Fibroblast of villous mesenchyme (primary cell): ENCODE data around the gene CBFA2T3. TPM values are rescaled to one million over a fixed set of nuclear protein-coding genes. Genes with fewer than 3 reads are reported as not detected.

Source experiments
- DNase-seq: peaks from one replicate; pipeline ENCODE4 v3.0.0-alpha.2; 2010; ENCODE audit warnings: low read depth
- H3K4me3 ChIP-seq: 2 replicates; pipeline ENCODE4 v1.5.1; 2011; ENCODE audit warnings: low read depth, mild to moderate bottlenecking, low read length
- total RNA-seq: library from RNA; depleted of rRNA; stranded (reverse); fragments of >200 nt; gene quantifications from 2 replicates; pipeline ENCODE4 v1.2.3, GENCODE V29; 2012
- TF ChIP-seq, protein P1 (sequence below): IDR thresholded peaks from 2 replicates; pipeline ENCODE4 v1.5.1; 2012; ENCODE audit warnings: low read depth, mild to moderate bottlenecking, low read length; ENCODE audit not compliant: insufficient read depth

CBFA2T3 gene
- total RNA-seq, 1 donor, result not detected

DNA sequence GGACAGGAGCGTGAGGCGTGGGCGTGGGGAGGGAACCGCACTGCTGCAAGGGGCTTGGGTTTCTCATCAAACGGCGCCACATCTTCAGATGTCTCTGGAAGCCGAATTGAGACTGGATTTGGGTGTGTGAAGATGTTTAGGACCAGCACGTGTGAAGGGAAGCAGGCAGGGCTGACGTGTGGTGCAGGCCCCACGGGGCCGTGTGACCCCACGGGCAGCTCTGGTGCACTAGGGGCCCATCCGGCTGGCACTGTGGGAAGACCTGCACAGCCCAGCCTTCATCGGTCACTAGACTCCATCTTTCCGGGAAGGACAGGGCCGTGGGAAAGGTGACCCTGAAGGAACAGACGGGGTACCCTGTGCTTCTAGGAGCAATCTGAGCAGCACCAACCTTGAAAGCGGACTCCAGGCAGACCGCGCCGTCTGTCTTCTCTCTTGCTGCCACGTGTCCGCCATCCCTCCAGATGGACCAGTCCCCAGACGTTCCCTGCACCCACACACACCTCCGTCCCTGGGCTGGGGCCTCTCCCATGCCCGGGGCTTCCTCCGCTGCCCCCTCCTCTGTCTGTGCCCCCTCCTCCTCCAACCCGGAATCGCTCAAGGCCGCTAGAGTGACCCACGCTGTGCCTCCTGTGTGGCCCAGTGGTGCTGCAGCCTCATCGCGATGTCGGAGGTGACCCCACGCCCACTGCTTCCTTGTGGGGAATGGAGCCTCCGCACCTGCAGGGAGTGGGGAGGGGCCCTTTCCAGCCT, 23.4 kb upstream of the CBFA2T3 start:
- no peak for DNase-seq
- H3K4me3 ChIP-seq, result no peak overlapping the region
- TF ChIP-seq, protein P1, sequence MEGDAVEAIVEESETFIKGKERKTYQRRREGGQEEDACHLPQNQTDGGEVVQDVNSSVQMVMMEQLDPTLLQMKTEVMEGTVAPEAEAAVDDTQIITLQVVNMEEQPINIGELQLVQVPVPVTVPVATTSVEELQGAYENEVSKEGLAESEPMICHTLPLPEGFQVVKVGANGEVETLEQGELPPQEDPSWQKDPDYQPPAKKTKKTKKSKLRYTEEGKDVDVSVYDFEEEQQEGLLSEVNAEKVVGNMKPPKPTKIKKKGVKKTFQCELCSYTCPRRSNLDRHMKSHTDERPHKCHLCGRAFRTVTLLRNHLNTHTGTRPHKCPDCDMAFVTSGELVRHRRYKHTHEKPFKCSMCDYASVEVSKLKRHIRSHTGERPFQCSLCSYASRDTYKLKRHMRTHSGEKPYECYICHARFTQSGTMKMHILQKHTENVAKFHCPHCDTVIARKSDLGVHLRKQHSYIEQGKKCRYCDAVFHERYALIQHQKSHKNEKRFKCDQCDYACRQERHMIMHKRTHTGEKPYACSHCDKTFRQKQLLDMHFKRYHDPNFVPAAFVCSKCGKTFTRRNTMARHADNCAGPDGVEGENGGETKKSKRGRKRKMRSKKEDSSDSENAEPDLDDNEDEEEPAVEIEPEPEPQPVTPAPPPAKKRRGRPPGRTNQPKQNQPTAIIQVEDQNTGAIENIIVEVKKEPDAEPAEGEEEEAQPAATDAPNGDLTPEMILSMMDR, result no peak

DNA sequence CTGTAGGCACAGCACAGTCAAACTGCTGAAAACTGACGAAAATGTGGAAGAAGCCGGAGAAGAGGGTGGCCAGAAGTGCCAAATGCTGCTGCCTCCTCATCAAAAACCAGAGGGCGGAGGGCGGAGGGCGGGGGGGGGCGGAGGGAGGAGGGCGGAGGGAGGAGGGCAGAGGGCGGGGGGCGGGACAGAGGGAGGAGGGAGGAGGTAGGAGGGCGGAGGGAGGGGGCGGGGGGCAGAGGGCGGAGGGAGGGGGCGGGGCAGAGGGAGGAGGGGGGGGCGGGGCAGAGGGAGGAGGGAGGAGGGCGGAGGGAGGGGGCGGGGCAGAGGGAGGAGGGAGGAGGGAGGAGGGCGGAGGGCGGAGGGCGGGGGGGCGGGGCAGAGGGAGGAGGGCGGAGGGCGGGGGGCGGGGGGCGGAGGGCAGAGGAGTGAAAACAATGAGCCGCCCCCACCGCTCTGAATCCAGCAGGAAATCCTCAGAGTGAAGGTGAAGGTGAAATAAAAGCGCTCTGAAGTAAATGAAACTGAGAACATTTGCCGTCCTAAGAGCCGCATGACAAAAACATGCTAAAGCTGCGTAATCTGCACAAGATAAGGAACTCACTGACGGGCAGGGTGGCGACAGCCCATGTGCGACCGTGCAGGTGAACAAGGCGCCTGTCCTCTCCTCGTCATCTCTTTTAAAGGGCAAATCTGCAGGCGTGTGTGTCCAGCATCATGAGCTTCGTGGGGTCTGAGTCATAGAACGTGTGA, 22.6 kb upstream of the CBFA2T3 start:
- TF ChIP-seq, protein P1, result no peak
- no peak for DNase-seq

DNA sequence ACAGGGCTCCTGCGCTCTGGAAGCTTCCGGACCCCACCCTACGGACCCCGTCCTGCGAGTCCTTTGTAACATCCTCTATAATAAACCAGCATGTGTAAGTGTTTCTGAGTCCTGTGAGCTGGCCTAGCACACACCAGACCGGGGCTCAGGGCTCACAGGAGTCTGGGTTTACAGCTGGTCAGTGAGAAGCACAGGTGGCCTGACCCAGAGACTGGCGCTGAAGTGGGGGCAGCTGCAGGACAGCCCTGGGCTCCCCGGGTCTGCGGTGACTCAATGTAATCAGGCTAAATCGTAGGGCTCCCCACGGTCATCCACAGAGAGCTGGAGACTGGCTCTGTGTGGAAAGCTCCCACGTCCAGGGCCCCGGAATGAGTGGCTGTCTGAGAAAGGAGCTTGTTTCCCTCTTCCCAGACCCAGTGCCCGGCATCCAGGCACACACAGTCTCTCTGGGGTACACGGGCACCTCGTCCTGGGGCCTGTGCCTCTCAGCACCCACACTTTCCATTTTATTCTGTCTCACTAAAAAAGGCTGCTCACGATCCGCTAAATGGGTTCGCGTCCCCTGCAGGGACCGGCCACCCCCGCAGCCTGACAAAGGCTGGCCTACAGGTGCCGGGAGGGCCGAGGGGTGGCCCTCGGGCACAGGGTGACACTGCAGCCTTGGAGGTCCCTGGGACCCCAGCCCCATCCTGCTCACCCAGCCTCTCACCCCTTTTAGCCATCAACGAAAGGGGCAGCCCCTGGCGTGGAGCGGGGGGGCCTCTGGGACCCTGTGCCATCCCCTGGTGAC, 18.9 kb upstream of the CBFA2T3 start:
- DNase-seq, result no peak
- TF ChIP-seq, protein P1, result no peak
- H3K4me3 ChIP-seq, result no peak overlapping the region

More for the DNA sequence above, 22.6 kb upstream of the CBFA2T3 start:
- no peak overlapping the region for H3K4me3 ChIP-seq

DNA sequence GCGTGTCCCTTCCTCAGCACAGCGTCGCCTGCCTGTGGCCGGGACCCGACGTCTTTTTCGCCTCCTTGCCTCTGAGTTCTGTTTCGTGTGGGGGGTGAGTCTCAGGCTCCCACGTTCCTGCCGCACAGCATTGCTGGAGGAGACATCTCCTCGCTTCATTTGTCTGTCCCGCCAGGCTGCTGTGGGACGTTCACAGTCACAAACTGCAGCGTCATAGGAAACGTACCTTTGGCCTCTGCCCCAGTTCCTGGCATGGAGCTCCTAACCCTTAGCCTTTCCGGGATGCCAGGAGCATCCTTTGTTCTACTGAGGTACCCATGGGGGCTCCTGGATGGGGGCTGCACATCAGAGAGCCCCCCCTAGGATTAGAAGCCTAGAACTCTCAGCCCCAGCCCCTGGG, 18.2 kb upstream of the CBFA2T3 start:
- no peak for DNase-seq
- H3K4me3 ChIP-seq, result no peak overlapping the region
- TF ChIP-seq, protein P1, result no peak

DNA sequence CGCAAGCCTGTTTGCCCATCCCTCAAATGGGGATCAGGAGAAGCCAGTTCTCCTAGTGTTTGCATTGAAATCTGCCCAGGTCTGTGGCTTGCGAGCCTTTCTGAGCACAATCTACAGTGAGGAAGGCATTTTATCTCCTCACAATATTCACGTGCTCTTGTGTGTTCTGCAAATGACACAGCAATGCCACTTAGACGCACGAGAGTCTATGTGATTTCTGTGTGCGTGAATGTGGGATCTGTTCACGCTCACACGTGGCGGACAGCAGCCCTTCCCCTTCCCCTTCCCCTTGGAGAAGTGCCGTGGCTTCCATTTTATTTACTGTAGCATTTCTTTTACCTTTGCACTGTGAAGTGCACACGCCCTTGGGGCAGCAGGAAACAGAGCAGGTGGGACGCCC, 17.7 kb upstream of the CBFA2T3 start:
- TF ChIP-seq, protein P1, result no peak
- no peak overlapping the region for H3K4me3 ChIP-seq
- no peak for DNase-seq

DNA sequence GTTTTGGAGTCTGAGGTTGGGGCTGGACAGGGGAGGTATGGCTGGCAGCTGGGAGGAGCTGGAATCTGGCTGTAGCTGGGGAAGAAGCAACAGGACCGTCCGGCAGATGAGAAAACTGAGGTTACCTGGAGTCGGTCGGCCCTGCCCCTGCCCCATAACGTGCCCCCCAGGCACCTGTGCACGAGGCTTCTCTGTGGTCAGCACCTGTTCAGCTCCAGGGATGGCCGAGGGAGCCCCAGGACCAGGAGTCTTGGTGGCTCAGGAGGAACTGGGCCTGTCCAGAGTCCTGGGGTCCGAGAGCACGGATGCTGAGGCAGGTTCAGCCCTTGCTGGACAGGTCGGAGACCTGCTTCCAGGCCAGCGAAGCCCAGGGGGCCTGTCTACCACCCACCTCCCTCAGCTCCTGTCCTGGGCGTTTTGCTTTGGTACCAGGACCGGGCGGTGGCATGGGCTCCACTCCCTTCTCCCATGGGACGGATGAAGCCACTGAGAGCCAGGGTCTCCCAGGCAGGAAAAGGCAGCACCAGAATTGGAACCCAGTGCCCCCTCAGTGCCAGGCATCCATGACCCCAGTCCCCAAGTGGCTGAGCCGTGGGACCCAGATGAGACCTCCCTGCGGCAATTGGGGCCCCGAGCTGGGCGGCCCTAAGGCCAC, 17.1 kb upstream of the CBFA2T3 start:
- TF ChIP-seq, protein P1, result no peak
- no peak overlapping the region for H3K4me3 ChIP-seq
- no peak for DNase-seq
